ENCODE results near the gene TMEM168. TPM values are rescaled to one million over a fixed set of nuclear protein-coding genes. Genes with fewer than 3 reads are reported as not detected.
A peak's percentile ranks its signal among the peaks of the same experiment; 100 is the strongest.

TMEM168 gene
- total RNA-seq, 1 donor from 2014 or later, result 10.8 TPM

DNA sequence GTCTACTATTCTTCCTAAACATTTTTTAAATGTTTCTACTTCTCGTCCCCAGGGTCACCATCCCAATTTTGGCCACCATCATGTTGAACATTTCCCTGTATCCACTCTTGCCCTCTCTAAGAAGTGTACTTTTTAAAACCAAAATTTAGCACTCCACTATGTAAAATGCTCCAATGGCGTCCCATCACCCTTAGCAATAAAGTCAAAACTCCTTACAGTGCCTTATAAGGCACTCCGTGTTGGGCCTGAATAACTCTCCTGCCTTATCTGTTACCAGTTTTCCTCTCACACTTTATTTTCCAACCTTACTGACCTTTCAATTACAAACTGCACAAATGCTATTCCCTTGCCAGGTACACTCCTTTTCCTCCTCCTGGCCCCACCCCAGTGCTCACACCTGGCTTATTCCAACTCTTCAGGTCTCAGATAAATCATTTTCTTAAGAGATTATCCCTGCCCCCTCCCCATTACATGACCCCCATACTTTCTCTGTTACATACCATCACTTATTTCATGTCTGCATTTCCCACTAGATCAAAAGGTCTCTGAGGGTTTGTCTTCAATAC is 1.3 kb downstream of the TMEM168 start:
- H3K9me3 Mint-ChIP-seq (ENCODE audit: unreplicated experiment), result no peaks in the 10 kb centered on the region
- TF ChIP-seq, protein P1, sequence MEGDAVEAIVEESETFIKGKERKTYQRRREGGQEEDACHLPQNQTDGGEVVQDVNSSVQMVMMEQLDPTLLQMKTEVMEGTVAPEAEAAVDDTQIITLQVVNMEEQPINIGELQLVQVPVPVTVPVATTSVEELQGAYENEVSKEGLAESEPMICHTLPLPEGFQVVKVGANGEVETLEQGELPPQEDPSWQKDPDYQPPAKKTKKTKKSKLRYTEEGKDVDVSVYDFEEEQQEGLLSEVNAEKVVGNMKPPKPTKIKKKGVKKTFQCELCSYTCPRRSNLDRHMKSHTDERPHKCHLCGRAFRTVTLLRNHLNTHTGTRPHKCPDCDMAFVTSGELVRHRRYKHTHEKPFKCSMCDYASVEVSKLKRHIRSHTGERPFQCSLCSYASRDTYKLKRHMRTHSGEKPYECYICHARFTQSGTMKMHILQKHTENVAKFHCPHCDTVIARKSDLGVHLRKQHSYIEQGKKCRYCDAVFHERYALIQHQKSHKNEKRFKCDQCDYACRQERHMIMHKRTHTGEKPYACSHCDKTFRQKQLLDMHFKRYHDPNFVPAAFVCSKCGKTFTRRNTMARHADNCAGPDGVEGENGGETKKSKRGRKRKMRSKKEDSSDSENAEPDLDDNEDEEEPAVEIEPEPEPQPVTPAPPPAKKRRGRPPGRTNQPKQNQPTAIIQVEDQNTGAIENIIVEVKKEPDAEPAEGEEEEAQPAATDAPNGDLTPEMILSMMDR (IDR thresholded peaks at IDR 0.05; ENCODE audit: insufficient read depth, low read depth, low read length), result no peak
- TF ChIP-seq EZH2 (IDR thresholded peaks at IDR 0.05; ENCODE audit: insufficient read depth, low read length), result no peak
- peaks cover 10% of the 10 kb centered on the region for H3K4me1 Mint-ChIP-seq (ENCODE audit: low read depth, unreplicated experiment)
- no peak for DNase-seq (ENCODE audit: low read depth)
- Histone ChIP-seq H3K4me1 (ENCODE audit: insufficient read depth, low read length) (peaks cover 4% of the 10 kb centered on the region), H3K79me2 (ENCODE audit: insufficient read depth, low read length) (peaks cover 16% of the 10 kb centered on the region), H3K36me3 (ENCODE audit: insufficient read depth, low read length) (peaks cover 2% of the 10 kb centered on the region), H3K9me3 (ENCODE audit: insufficient read depth, low read depth, low read length) (no peaks in the 10 kb centered on the region), H2AFZ (ENCODE audit: low read depth, low read length) (no peak overlapping the region), H3K27me3 (ENCODE audit: insufficient read depth, low read length) (no peaks in the 10 kb centered on the region), H4K20me1 (ENCODE audit: insufficient read depth, low read length) (no peaks in the 10 kb centered on the region), H3K4me3 (ENCODE audit: insufficient read depth, low read depth, low read length) (peak overlapping the region; percentile 81), H3K27ac (ENCODE audit: low read depth, low read length) (no peak overlapping the region), H3K4me2 (ENCODE audit: low read length) (peak overlapping the region; percentile 90), H3K9ac (ENCODE audit: low read length) (no peak overlapping the region)
- FAIRE-seq, result no peak
- H3K27me3 Mint-ChIP-seq (ENCODE audit: low read depth, unreplicated experiment), result no peaks in the 10 kb centered on the region
- no peak overlapping the region for H3K27ac Mint-ChIP-seq (ENCODE audit: unreplicated experiment)
- peak overlapping the region; percentile 87 for H3K4me3 Mint-ChIP-seq (ENCODE audit: unreplicated experiment)
- H3K36me3 Mint-ChIP-seq (ENCODE audit: low read depth, unreplicated experiment), result peaks cover 4% of the 10 kb centered on the region

DNA sequence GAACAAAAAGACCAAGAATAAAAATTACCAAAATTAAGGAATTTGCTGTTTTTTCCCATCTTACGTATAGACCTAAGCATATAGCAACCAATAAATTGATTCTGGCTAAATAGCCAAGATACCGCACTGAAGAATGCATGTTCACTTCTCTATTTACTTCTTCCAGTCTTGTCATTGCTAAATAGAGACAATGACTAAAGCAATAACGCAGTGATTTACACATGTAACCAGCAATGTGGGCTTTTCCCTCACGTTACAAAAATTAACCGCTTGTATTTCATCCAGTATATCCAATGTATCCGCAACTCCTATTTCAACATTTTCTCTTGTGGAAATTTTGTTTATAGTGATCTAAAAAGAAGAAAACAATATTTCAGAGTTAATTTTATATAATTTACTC is 5.6 kb downstream of the TMEM168 start:
- H3K9me3 ChIP-seq (ENCODE audit: insufficient read depth, low read depth, low read length), result no peaks in the 10 kb centered on the region
- no peak overlapping the region for H3K27ac ChIP-seq (ENCODE audit: low read depth, low read length)
- no peak for FAIRE-seq
- H3K4me1 ChIP-seq (ENCODE audit: insufficient read depth, low read length), result peaks cover 4% of the 10 kb centered on the region
- H4K20me1 ChIP-seq (ENCODE audit: insufficient read depth, low read length), result no peaks in the 10 kb centered on the region
- no peak overlapping the region for H2AFZ ChIP-seq (ENCODE audit: low read depth, low read length)
- Mint-ChIP-seq H3K27ac (ENCODE audit: unreplicated experiment) (no peak overlapping the region), H3K4me1 (ENCODE audit: low read depth, unreplicated experiment) (peaks cover 19% of the 10 kb centered on the region), H3K36me3 (ENCODE audit: low read depth, unreplicated experiment) (peaks cover 4% of the 10 kb centered on the region), H3K27me3 (ENCODE audit: low read depth, unreplicated experiment) (no peaks in the 10 kb centered on the region), H3K4me3 (ENCODE audit: unreplicated experiment) (no peak overlapping the region), H3K9me3 (ENCODE audit: unreplicated experiment) (no peaks in the 10 kb centered on the region)
- no peaks in the 10 kb centered on the region for H3K27me3 ChIP-seq (ENCODE audit: insufficient read depth, low read length)
- H3K4me3 ChIP-seq (ENCODE audit: insufficient read depth, low read depth, low read length), result no peak overlapping the region
- DNase-seq (ENCODE audit: low read depth), result no peak
- H3K36me3 ChIP-seq (ENCODE audit: insufficient read depth, low read length), result peaks cover 2% of the 10 kb centered on the region
- TF ChIP-seq EZH2 (IDR thresholded peaks at IDR 0.05; ENCODE audit: insufficient read depth, low read length), result no peak
- TF ChIP-seq, protein P1 (IDR thresholded peaks at IDR 0.05; ENCODE audit: insufficient read depth, low read depth, low read length), result no peak
- H3K9ac ChIP-seq (ENCODE audit: low read length), result no peak overlapping the region
- peaks cover 16% of the 10 kb centered on the region for H3K79me2 ChIP-seq (ENCODE audit: insufficient read depth, low read length)
- no peak overlapping the region for H3K4me2 ChIP-seq (ENCODE audit: low read length)

DNA sequence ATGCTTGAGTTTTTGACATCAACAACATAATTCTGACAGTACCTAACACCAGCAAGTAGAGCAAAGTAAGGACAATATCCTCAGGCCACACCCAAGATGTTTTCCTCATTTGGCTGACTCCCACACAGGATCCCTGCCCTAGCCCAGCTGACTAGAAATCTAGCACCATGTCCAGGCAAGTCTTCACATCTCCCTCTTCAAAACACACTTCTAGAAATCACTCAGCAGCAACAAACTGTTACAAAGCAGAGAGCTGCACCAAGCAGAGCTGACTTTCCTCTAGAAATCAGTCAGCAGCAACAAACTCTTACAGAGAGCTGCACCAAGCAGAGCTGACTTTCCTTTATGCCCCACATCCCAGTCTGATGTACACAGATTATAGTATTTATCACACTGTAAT is 7.7 kb downstream of the TMEM168 start:
- Histone ChIP-seq H3K36me3 (ENCODE audit: insufficient read depth, low read length) (peaks cover 2% of the 10 kb centered on the region), H3K27ac (ENCODE audit: low read depth, low read length) (no peak overlapping the region), H3K4me1 (ENCODE audit: insufficient read depth, low read length) (no peaks in the 10 kb centered on the region), H3K27me3 (ENCODE audit: insufficient read depth, low read length) (no peaks in the 10 kb centered on the region), H3K4me3 (ENCODE audit: insufficient read depth, low read depth, low read length) (no peak overlapping the region), H3K4me2 (ENCODE audit: low read length) (no peak overlapping the region), H2AFZ (ENCODE audit: low read depth, low read length) (no peak overlapping the region), H3K9ac (ENCODE audit: low read length) (no peak overlapping the region), H3K79me2 (ENCODE audit: insufficient read depth, low read length) (peaks cover 3% of the 10 kb centered on the region), H4K20me1 (ENCODE audit: insufficient read depth, low read length) (no peaks in the 10 kb centered on the region), H3K9me3 (ENCODE audit: insufficient read depth, low read depth, low read length) (no peaks in the 10 kb centered on the region)
- DNase-seq (ENCODE audit: low read depth), result no peak
- no peak for FAIRE-seq
- Mint-ChIP-seq H3K27ac (ENCODE audit: unreplicated experiment) (no peak overlapping the region), H3K9me3 (ENCODE audit: unreplicated experiment) (no peaks in the 10 kb centered on the region), H3K4me1 (ENCODE audit: low read depth, unreplicated experiment) (peaks cover 9% of the 10 kb centered on the region), H3K27me3 (ENCODE audit: low read depth, unreplicated experiment) (no peaks in the 10 kb centered on the region), H3K36me3 (ENCODE audit: low read depth, unreplicated experiment) (peaks cover 2% of the 10 kb centered on the region), H3K4me3 (ENCODE audit: unreplicated experiment) (no peak overlapping the region)
- TF ChIP-seq, protein P1 (IDR thresholded peaks at IDR 0.05; ENCODE audit: insufficient read depth, low read depth, low read length), result no peak
- no peak for TF ChIP-seq EZH2 (IDR thresholded peaks at IDR 0.05; ENCODE audit: insufficient read depth, low read length)
